CD4-positive, alpha-beta T cell treated with Interleukin-15 for 4 hours (primary cell): ENCODE measurements around the gene BLACAT1.

ENCODE experiments used
- DNase-seq: peaks from one replicate; pipeline ENCODE4 v3.0.0-alpha.2; 2020; ENCODE audit warnings: low spot score

BLACAT1 gene

DNA sequence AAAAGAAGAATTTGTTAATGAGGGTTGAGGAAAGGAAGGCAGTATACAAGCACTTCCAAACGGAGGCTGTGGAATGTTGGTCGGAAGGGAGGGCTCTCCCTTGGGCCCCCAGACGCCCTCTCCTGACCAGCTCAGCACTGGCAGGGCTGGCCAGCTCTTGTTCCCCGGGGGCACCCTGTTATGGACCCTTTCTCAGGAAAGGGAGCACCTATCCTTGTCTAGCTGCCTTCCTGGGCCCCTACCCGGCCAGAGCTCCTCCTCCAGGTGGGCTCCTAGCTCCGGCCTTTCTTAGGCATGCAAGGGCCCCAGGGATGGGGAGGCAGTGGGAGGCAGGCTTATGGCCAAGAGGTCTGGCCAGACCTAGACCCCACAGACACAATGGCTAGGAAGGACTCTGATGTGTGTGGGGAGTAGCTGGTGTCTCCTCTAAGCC is 926 bp downstream of the BLACAT1 start:
- DNase-seq = no peak

DNA sequence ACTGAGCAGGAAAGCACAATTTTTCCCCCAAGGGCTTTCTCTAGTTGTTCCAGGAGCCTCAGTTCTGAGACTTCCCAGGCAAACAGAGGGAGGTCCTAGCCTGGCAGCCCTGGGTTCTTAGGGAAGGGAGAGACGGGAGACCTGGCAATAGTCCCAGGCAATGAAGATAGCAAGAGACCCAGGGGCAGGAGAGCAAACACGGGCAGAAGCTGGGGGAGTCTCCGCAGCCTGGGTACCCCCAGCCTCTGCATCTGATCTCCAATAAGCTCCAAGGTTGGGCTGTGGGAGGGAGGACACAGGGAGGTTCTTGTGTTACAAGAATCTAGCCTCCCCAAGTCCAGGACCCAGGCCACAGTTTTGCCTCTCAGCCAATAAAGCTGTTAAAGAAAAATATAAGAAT is 2.4 kb downstream of the BLACAT1 start:
- DNase-seq = no peak

DNA sequence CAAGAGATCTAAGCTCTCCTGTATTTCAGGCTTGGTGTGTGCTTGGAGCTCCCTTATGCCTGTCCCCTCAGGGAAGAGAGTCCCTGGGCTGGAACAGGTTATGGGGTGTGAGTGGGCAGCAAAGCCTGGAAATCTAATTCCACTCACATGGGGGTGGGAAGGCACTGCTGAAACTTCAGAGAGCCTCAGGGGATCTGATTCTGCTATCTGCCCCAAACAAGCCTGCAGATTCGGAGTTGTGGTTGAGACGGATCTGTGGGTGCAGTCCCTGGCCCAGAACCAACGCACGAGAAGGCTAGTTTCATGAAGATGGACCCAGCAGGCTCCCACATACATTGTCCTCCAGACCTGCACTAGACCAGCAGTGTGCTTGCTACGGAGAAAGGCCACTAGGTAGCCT is 2.9 kb downstream of the BLACAT1 start:
- no peak for DNase-seq

DNA sequence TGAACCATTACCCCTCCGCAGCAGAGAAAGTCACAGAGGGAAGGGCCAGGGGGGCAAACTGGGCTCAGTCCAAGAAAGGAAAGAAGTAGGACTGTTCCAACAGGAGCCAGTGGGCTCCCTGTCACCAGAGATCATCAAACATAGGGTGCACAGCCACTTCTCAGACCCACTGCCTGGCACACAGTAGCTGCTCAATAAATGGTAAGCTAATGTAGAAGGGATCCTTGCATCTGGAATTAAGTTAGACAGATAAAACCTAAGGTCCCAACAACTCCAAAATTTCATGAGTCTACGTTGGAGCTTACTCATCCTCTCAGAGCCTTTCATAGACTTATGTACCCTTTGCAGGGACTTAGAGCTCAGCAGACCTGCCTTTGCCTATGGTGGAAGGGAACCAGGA is 3.5 kb downstream of the BLACAT1 start:
- no peak for DNase-seq

DNA sequence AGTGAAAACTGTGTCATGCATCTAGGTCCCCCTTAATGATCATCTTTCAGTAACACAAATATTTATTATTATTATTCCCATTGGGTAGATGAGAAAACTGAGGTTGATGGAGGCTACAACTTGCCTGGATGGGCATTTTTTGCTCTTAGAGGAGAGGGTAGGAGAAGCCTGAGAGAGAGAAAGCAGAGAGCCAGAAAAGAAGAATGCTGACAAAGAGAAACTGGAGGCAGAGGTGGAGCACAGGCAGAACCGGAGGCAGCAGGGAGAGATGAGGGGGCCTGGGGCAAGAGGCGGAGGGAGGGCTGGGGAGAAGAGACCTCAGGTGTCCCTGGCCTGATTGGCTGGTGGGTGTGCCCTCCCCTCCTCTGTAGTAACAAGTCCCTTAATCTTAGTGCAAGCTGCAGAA is 4.1 kb downstream of the BLACAT1 start:
- no peak for DNase-seq

DNA sequence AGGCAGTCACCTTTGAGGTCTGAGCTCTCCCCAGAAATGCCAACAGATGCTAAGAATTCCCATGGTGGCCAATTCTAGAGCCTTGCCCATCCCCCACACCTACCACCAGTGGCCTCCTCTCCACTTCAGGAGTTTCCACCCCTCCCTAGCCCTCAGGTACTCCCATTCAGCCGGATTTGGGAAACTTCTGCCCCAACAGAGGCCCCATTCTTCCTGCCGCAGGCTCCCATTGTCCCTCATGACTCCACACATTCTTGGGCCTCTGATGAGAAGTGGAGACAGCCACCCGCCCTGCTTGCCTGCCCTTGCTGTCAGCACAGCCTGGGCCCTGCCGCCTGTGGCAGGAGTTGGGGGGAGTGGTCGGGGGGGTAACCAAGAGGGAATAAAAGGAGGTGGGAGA is 4.6 kb downstream of the BLACAT1 start:
- DNase-seq = no peak

DNA sequence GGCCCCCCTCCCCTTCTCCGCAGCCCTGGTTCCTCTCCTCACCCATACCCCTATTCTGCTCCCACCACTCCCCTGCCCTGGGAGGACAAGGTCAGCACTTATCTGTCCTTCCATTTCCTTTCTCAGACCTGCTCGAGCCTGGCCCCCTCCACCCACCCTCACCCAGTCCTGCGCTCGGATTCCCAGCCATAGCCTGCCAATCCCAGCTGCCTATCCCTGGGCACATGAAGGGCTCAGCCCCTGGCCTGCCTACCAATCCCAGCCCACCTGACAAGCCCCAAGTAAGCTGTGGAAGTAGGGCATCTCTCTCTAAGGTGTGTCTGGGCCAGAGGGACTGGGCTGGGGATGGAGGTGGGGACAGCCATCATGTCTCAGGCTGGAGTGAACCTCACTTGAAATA is 5.4 kb downstream of the BLACAT1 start:
- no peak for DNase-seq

DNA sequence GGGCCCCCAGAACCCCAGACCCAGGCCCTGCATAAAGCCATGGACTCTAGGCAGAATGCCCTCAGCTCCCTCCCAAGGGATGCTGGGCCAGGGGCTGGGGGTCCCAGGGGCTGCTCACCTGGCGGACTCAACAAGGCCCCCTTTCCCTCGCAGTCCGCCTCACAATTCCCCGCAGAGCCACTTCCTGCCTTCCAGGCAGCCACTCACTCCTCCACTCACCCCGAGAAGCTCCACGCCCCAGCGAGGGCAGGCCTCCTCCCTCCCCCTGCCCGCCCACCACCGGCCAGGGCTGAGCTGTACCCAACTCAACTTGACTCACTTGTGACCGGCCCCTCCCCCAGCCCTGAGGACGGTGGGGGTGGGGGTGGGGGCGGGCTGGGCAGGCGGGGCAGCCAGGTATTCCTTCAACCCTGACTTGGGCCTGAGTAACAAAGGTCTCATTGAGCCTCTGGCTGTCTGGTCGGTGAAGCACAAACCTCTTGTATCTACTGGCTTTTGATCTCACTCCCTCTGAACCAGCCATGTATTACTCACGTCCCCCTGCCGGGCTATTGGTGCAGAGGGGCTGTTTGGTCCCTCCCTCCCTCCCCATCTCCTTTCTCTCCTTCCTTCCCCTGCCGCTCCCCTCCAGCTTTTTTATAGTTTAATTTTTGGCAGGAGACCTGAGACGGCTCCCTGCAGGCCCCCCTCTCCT is 5.9 kb downstream of the BLACAT1 start:
- peak; percentile 14 for DNase-seq

DNA sequence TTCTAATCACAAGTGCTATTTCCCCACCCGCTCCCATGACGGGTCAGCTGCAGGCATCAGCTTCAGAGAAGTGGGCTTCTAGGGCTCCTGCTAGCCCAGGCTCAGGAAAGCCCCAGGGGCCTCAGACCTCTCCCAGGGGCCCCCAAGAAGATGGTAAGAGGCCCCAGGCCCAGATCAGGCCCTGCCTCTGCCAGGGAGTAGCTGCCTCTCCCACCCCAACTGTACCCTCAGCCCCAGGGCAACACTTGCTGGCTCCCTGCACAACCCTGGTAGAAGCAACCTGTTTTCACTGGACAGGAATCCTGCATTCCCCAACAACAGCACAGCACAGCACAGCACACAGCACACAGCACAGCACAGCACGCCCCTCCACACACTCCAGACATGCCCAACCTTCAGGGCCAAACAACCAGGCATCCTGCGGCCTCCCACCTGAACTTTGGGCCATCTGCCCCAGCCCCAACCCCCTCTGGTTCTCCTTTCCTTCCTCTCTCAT is 6.5 kb downstream of the BLACAT1 start:
- no peak for DNase-seq

DNA sequence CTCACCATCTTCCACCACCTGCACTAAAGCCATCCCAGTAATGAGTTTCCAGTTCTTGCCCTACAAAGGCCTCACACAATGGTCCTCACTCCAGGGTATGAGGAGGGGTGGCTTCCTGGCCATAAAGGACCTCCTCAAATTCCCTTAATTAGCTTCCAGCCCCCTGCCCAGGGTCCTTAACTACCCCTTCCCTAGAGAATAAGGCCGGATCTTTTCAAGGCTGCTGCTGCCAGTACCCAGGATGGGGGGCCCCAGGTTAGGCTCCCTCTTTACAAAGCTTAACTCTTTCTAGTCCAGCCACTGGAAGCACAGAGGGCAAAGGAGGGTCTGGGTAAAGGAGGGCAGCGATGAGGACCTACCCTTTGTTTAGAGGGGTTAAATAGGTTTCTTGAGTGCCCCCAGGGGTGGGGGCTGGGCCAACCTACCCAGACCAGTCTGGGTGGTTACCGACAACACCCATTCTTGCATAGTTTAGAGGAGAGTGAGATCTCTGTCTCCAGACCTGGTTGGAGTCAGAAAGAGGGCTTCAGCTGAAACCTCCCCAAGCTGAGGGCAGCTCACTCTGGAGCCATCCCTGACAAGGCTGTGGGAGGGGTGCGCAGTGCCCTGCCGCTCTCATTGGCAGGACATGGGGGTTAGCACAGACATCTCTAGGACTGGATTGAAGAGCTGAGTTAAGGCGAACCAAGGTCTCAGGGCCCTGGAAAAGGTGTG is 7.1 kb downstream of the BLACAT1 start:
- DNase-seq = no peak

DNA sequence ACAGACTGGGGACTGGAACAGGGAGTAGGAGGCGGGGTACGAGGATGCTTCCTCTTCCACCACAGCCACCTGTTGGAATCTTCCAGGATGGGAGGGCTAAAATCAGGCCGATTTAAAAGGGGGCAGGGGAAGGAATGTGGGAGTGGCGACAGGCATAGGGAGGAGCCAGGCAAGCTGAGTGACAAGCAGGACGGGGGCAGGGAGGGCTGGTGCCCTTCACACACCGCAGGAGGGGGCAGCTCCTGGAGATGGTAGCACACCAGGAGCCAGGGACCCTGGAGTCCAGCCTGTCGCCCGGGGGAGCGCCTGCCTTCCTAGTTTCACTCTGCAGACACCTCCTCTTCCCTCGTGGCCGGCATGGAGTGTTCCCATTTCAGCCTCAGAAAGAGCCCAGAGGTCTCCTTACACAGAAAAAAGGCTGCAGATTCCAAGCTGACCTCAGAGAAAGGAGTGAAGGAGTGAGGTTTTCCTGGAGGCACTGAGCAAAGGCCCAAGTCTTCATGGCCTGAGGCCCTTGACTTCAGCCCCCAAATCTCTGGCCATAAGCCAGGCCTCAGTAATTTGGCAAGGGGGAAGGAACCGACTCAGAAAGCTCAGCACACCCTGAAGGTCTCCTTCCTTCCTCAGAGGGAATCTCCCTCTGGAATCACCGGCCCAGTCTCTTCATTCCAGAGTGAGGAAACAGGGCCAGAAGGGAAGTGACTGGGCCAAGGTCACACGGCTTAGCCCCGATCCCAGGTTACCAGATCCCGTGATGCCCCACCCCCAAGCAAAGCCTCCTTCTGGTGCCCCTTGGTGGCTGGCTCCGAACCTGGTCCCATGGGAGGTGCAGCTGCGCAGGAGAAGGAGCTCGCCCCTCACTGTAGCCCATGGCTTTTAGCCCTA is 8.1 kb downstream of the BLACAT1 start:
- no peak for DNase-seq

DNA sequence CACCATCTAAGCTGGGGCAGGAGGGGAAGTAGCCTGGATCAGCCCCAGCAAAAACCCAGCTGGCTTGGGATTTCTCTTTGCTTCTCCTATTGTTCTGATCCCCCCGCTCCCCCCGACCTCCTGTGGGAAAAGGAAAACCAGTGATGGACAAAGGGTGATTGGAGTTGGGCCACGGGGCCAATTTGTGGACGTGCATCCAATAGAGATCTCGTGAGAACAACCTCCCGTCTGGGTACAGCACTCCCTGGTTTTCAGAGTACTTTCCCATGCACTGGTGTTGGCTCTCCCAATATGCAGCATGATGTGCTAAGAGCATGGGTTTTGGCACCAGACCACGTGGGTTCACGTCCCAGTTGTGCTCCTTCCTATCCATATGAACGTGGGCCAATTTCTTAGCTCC is 9.0 kb downstream of the BLACAT1 start:
- DNase-seq = no peak

DNA sequence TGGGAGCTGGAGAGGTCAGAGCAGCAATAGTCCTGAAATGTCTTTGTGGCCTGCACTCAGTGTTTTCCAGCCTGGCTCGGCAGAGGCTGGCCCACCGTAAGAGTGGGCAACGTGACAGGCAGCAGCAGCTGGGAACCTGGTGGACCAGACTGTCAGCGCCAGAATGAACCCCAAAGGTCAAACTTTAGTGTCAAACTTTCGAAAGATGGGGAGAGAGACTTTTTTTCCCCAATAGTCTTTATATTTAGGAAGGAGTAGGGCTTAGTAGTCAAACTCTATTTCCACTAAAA is 10.3 kb downstream of the BLACAT1 start:
- DNase-seq = no peak

DNA sequence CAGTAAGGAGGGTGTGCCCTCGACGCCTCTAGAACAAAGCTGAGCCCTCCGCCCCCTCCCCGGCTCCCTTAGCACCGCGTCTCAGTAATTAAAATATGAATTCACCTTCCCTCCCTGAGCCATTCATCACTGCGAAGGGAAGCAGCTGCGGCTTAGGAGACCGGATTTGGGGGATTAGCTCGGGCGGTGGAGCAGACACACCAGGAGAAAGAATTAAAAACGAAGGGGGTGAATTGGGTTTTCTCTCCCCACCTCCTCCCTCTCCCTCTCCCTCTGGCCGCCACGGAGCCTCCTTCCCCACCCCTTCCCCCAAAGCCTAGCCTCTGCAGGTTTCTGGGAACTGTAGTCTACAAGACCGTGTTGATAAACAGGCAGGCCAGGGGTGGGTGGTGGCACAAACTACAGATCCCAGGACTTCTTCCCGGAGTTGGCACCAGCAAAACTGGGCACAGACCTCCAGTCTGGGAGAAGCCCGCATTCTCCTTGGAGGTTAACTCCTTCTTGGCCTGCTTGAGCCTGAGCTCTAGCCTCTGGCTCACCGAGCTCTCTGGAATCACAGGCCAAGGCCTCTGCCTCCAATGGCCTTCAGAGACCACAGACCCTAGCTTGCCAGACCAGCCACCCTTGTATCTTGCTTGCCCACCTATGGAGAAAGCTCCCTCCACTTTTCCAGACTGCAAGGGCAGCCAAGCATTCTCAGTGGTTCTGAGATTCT is 10.8 kb downstream of the BLACAT1 start:
- no peak for DNase-seq

DNA sequence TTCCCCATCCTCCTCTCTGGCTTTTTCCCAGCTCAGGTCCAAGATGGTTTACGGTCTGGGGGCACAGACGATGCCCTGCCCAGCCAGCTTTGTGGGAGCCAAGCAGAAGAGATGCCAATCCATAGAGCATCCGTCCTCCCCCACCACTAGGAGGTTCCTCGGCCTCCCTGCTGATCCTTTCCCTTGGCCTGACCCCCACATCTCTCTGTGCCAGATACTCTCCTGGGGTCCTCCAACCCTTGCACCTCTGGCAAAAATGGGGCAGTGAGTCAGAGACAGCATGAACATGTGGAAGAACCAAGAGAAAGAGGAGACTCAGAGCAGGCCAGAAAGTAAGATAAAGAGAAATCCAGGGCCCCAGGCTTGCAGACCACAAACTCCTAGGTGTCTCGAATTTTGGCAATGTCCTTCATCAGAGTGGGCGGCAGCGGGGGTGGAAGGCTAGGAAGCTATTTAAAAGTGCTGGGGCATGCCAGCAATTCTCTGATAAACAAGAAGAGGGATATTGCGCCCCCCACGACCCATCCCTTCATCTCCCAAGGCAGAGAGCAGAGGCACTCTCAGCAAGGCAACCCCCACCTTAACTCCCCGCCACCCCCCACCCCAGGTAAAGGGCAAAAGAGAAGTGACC is 11.4 kb downstream of the BLACAT1 start:
- DNase-seq = no peak

DNA sequence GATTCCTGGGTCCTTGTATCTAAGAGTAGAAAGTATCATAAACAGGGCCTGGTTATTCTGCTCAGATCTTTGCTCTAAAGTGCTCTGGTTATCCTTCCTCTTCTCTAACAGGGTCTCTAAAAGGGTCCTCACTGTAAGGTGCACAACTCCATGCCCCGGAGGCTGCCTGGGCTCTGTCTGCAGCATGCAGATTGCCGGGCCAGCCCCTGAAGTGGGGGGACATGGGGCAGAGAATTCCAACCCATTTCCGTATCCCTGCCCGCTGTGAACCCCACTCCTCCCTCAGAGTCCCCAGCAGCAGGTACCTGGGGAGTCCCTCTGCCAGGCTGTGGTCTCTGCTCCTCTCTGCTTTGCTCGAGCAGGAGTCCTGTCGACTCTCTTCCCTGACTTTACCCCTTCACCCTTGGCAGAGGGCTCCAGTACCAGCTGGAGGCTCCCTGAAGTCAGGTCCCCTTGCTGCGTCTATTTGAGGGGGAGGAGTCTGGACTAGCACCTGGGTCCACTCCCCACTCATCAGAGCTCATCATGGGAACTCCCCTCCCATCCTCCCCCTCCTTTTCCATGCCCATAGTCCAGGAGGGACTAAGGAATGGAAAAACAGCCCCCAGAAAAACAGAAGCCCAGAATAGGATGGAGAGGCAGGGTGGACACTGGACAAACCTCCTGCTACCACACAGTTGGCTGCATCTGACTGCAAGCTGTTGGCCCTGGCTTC is 12.1 kb downstream of the BLACAT1 start:
- DNase-seq = no peak

DNA sequence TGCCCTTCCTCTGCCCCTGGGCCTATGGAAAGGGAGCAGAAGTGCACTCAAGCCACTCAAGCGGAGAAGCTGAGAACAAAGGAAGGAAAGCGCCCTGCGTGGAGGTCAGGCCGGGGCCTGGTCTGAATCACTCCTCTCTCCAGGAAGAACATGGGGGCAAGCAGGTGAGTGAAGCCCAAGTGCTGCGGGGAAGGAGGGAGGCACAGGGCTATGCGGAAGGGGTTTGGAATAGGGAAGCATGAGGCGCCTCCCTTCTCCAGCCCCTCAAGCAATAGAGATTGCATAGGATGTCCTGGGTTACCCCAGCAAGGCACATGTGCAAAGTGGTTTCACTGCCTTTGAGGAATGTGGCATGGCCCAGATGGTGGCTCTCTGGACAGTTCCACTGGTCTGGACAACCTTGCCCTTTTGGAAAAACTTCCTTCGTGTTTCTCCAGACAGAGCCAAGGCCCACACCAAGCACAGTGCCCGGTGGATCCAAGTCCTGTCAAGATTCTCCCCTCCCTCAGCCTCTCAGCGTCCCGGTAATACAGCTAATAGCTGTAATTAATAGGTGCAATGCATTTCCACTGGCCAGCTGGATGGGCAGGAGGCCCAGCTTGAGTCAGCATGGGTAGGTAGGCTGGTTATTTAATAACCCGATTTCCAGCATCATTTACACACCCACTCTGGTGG is 13.7 kb downstream of the BLACAT1 start:
- no peak for DNase-seq

DNA sequence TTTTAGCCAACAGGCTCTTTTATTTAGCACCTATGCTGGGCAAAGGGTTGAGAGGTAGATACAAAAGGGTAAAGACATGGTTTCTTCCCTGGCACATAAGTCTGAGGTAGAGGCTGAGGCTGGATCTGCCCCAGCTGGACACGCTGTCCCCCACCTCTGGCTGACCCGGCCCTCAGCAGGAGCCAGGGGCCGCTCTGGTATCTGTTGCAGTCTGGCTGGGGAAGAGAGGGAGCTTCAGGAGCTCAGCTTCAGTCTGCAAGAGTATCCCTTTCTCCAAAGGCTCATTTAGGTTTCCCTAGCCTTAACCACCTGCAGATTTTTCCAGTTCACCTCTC is 14.2 kb downstream of the BLACAT1 start:
- DNase-seq = no peak

DNA sequence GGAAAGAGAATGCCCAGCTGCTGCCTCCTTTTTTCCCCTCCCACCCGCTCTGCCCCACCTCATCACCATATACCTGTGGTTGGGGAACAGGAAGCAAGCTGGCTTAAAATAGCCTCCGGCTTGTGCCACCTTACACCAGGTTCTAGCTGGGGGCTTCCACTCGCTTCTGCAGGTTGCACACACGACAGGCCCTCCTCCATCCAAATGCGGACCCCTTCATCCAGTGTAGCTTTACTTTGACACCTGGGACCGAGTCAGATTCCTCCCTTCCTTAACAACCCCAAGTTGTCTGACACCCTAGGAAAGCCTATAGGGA is 14.6 kb downstream of the BLACAT1 start:
- no peak for DNase-seq

DNA sequence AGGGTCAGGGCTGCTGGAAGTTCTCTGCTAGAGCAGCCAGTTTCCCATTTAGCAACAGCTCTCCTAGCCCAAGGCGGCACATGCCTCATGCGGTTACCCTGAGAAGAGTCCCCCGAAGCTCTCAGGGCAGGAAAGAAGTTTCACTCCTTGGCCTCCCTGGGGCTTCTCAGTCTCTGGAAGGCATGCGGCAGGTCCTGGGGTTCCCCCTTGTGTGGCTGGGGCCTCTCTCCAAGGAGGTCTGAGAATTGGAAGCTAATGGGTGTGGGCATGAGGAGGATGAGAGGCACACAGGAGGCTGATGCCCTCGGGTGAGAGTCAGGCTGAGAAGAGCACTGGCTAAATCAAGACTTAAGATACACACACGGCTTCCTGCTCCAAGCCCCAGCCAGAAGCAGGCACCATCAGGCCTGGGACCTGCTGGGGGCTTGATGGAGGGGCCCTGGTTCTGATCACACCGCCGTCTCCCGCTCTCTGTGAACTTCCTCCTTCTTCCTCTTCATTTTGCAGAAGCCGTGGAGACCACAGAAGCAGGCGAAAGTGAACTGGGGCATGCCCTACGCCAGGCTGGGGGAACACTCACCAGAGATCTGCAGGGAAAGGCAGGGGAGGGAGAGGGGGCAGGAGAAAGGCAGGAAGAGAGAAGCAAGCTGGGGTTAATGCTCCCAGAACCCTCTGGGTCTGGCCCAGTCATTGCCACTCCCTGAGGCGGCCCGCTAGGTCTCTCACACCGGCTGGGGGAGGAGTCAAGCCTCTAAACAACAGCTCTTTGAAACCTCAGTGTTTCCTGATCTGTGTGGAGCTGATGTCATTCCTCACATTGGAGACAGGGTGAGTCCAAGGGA is 15.1 kb downstream of the BLACAT1 start:
- DNase-seq = peak; percentile 68
